K562 (cell line): Measurements from ENCODE around the gene ZNF516. TPM values are rescaled to one million over a fixed set of nuclear protein-coding genes. Genes with fewer than 3 reads are reported as not detected.

Experiments used
- ATAC-seq: fragments of 200-7000 bp; cut with Tn5 transposase; 3 replicates; pipeline ENCODE4 v1.9.1; 2020; ENCODE audit warnings: moderate library complexity
- BruUV-seq: library from RNA; stranded (reverse); fragments of 400-500 nt; replicated peaks from 2 replicates; lab custom pipeline; 2021; lab: Mats Ljungman, UMichigan
- CTCF ChIA-PET: fragments of 300-600 bp; formaldehyde crosslinking; extraction: SDS; loops from one replicate; lab custom pipeline; 2021; ENCODE audit warnings: low intra/inter-chr PET ratio; lab: Yijun Ruan, JAX
- POLR2A ChIA-PET: fragments of 300-600, 350-650 bp; sonication (Branson Sonifier 250); formaldehyde crosslinking; extraction: SDS; loops from one replicate; lab custom pipeline; 2021; ENCODE audit warnings: antibody characterized with exemption, inconsistent platforms; lab: Yijun Ruan, JAX
- DNase-seq, 4 experiments: peaks; one replicate each; pipeline versions ENCODE4 v3.0.0 to v3.0.0-alpha.2; 2011 to 2018; ENCODE audit warnings: low spot score in 3 of 4, mixed read lengths in 3 of 4; ENCODE audit errors: extremely low read depth in 1 of 4
- FAIRE-seq: peaks from 2 replicates; lab custom pipeline; 2011; peaks lifted over from hg19 to GRCh38; lab: Jason Lieb, UNC
- H2AFZ ChIP-seq: 2 replicates; pipeline ENCODE4 v1.6.0; 2011; ENCODE audit warnings: low read depth, low read length, control low read depth, inconsistent platforms
- H3K27ac ChIP-seq: fragments of 200-600 bp; 3 replicates; pipeline ENCODE4 v1.8.0; 2011; ENCODE audit warnings: low read depth, mild to moderate bottlenecking, control low read depth, inconsistent platforms, low read length, moderate library complexity, mixed read lengths; ENCODE audit errors: extremely low read depth
- H3K27me3 ChIP-seq, 2 experiments: fragments of 300-600 bp in 1 of 2; 2 replicates in 1 of 2; 3 replicates in 1 of 2; pipeline versions ENCODE4 v1.6.0 to v1.8.0; 2011; ENCODE audit warnings: inconsistent platforms in 2 of 2, low read length in 2 of 2, mild to moderate bottlenecking in 1 of 2, mixed read lengths in 1 of 2, moderate library complexity in 1 of 2; ENCODE audit not compliant: control insufficient read depth in 2 of 2, insufficient read depth in 2 of 2
- H3K36me3 ChIP-seq: fragments of 300-600 bp; 3 replicates; pipeline ENCODE4 v1.8.0; 2011; ENCODE audit warnings: mild to moderate bottlenecking, low read length, inconsistent platforms; ENCODE audit not compliant: control insufficient read depth, insufficient read depth
- H3K4me1 ChIP-seq, 2 experiments: fragments of 200-600 bp in 1 of 2; replicated peaks in 1 of 2; 2 replicates in 1 of 2; 3 replicates in 1 of 2; pipeline versions ENCODE4 v1.5.1 to v1.8.0; 2011; ENCODE audit warnings: inconsistent platforms in 2 of 2, low read length in 2 of 2, mild to moderate bottlenecking in 1 of 2, mixed read lengths in 1 of 2, moderate library complexity in 1 of 2; ENCODE audit not compliant: control insufficient read depth in 2 of 2, insufficient read depth in 2 of 2
- H3K4me2 ChIP-seq: 2 replicates; pipeline ENCODE4 v1.6.1; 2011; ENCODE audit warnings: low read length, control low read depth, inconsistent platforms, mixed read lengths; ENCODE audit not compliant: insufficient read depth
- H3K4me3 ChIP-seq: fragments of 200-600 bp; sonication (generic), shearing (Covaris generic); 2 replicates; pipeline ENCODE4 v1.5.1; 2016; ENCODE audit warnings: control low read depth, inconsistent platforms
- H3K79me2 ChIP-seq: fragments of 200-600 bp; 3 replicates; pipeline ENCODE4 v1.8.0; 2011; ENCODE audit warnings: low read length, inconsistent platforms; ENCODE audit not compliant: control insufficient read depth, insufficient read depth
- H3K9ac ChIP-seq, 2 experiments: 2 replicates each; pipeline versions ENCODE4 v1.6.0 to v1.6.1; 2011; ENCODE audit warnings: low read depth in 2 of 2, low read length in 2 of 2, control low read depth in 1 of 2, inconsistent platforms in 1 of 2, mild to moderate bottlenecking in 1 of 2, mixed read lengths in 1 of 2; ENCODE audit not compliant: insufficient read depth in 1 of 2
- H3K9me1 ChIP-seq: one replicate; pipeline ENCODE4 v1.6.0; 2011; ENCODE audit warnings: inconsistent platforms, mild to moderate bottlenecking, low read length, moderate library complexity; ENCODE audit not compliant: control insufficient read depth, insufficient read depth
- H3K9me3 ChIP-seq: replicated peaks from 2 replicates; pipeline ENCODE4 v1.5.1; 2011; ENCODE audit warnings: low read depth, low read length, inconsistent platforms; ENCODE audit not compliant: control insufficient read depth, insufficient read depth
- H4K20me1 ChIP-seq: replicated peaks from 2 replicates; pipeline ENCODE4 v1.6.1; 2011; ENCODE audit warnings: low read length, inconsistent platforms, mixed read lengths; ENCODE audit not compliant: control insufficient read depth, insufficient read depth
- KDM2B ChIP-seq: fragments of 250-450 bp; sonication (Bioruptor Pico); IDR thresholded peaks from 2 replicates; pipeline ENCODE4 v1.8.0; 2021; ENCODE audit warnings: mild to moderate bottlenecking, moderate library complexity
- SRSF1 ChIP-seq: fragments of 200-400 bp; formaldehyde crosslinking; IDR thresholded peaks from 2 replicates; pipeline ENCODE4 v1.6.1; 2017; ENCODE audit warnings: mild to moderate bottlenecking, low read depth, low read length, moderate library complexity
- TGIF2 ChIP-seq: sonication (generic); formaldehyde crosslinking; IDR thresholded peaks from 2 replicates; pipeline ENCODE4 v1.8.1; 2022; ENCODE audit warnings: mild to moderate bottlenecking, missing genetic modification reagents, moderate library complexity
- ZBTB33 ChIP-seq: sonication (generic); formaldehyde crosslinking; IDR thresholded peaks from 2 replicates; pipeline ENCODE4 v1.8.1; 2023; ENCODE audit warnings: mild to moderate bottlenecking, missing genetic modification reagents
- WGBS: fragments of 100-300 bp; shearing (Covaris generic); methylation state at CpG from one replicate; pipeline ENCODE4 v1.1.6; 2016; ENCODE audit warnings: low coverage, mixed read lengths; ENCODE audit not compliant: insufficient coverage; ENCODE audit errors: missing lambda C conversion rate; 5-methylcytosine and 5-hydroxymethylcytosine counted together
- in situ Hi-C: fragments of 300-500 bp; cut with MboI; formaldehyde crosslinking; loops from 4 replicates; pipeline ENCODE4 v1.15.0; 2018; ENCODE audit warnings: inconsistent platforms, mixed read lengths
- intact Hi-C: fragments of 100-400 bp; cut with micrococcal nuclease; formaldehyde crosslinking; loops from 2 replicates; pipeline ENCODE4 v1.14.2; 2022
- polyA plus RNA-seq, 8 experiments: library from polyadenylated mRNA; depleted of rRNA in 4 of 8; stranded (reverse) in 5 of 8; unstranded in 3 of 8; fragments of >200 nt; fragmentation: Nextera tagmentation in 2 of 8; fragmentation: Illumina TruSeq in 1 of 8; extraction: Ambion mirVana in 2 of 8; extraction: Trizol in 1 of 8; gene quantifications; 2 replicates each; pipeline versions ENCODE4 v1.2.1 to v1.2.3, GENCODE V29; 2011 to 2014; ENCODE audit warnings: inconsistent platforms in 1 of 8, missing spikeins in 1 of 8
- total RNA-seq, 7 experiments: library from RNA; depleted of rRNA in 6 of 7; stranded (reverse); fragments of >200 nt in 6 of 7; fragmentation: Illumina TruSeq in 2 of 7; extraction: Trizol in 2 of 7; gene quantifications; 2 replicates each; pipeline versions ENCODE4 v1.2.1 to v1.2.3, GENCODE V29; 2011 to 2021; ENCODE audit warnings: low replicate concordance in 1 of 7

The ZNF516 gene
- total and polyA plus RNA-seq, 9 of the 15 experiments (the other 6 are each of a cell fraction or from before 2014, with no cell fraction given), result 0.04 to 0.20 (median 0.08) TPM; not detected in 3

- no peak for TF ChIP-seq ZBTB33 (CRISPR knock-in tag)
- TF ChIP-seq KDM2B (CRISPR knock-in tag), result no peak
- no peak for TF ChIP-seq SRSF1
- TF ChIP-seq, all 486 proteins: peak for 0
Observed at GRCh38 chr18:76459312-76459686, 35.7 kb downstream of the ZNF516 start (continued).

DNA sequence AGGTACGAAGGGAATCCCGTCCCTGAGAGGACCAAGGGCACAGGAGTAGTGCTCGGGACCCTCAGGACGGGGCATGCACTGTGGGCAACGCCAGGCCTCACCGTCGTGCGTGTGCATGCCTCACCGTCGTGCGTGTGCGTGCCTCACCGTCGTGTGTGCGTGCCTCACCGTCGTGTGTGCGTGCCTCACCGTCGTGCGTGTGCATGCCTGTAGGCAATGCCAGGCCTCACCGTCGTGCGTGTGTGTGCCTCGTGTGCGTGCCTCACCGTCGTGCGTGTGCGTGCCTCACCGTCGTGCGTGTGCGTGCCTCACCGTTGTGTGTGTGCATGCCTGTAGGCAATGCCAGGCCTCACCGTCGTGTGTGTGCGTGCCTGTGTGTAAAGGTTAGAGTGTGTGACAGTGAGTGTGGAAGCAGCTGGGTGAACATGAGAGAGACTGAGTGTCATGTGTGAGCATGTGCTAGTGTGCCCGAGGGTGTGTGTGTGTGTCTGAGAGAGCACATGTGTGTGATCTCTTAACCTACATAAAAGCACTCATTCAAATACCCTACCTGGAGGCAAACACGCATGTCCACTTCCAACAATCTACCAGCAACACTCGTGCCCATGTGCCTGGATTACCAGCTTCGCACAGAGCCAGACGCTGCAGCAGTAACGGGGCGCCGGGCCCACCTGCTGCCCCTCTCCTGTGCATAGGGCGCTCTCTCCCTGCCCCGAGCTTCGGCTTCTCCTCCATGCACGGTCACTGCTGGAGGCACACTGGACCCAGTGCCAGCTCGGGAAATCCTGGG lies 36.3 kb downstream of the ZNF516 start:
- Histone ChIP-seq H3K36me3 (no peaks in the 10 kb centered on the region), H3K27me3 (peaks cover 4 to 50% of the 10 kb centered on the region in 2 experiments; a peak in 4 of 5 replicates), H4K20me1 (no peaks in the 10 kb centered on the region), H3K9ac (no peak overlapping the region), H2AFZ (no peak overlapping the region), H3K27ac (no peak overlapping the region), H3K4me2 (no peak overlapping the region), H3K79me2 (no peaks in the 10 kb centered on the region), H3K4me1 (no peaks in the 10 kb centered on the region; a peak in 1 of 5 replicates), H3K4me3 (no peak overlapping the region), H3K9me1 (no peaks in the 10 kb centered on the region), H3K9me3 (no peaks in the 10 kb centered on the region)
- BruUV-seq, result no TSS peak
- ATAC-seq (no peak), DNase-seq (no peak), FAIRE-seq (no peak)
- CTCF ChIA-PET, result no interaction called here
- intact Hi-C loops, result no loop called here
- TF ChIP-seq TGIF2 (CRISPR knock-in tag), result no peak
- in situ Hi-C loops, result no loop called here
- 18% methylated on average over 36 of the region's 51 CpGs for WGBS
- POLR2A ChIA-PET, result no interaction called here
